Measurements from ENCODE around the gene KNCN. TPM values are rescaled to one million over a fixed set of nuclear protein-coding genes. Genes with fewer than 3 reads are reported as not detected.

The KNCN gene
- total RNA-seq, 1 donor from 2014 or later = not detected

DNA sequence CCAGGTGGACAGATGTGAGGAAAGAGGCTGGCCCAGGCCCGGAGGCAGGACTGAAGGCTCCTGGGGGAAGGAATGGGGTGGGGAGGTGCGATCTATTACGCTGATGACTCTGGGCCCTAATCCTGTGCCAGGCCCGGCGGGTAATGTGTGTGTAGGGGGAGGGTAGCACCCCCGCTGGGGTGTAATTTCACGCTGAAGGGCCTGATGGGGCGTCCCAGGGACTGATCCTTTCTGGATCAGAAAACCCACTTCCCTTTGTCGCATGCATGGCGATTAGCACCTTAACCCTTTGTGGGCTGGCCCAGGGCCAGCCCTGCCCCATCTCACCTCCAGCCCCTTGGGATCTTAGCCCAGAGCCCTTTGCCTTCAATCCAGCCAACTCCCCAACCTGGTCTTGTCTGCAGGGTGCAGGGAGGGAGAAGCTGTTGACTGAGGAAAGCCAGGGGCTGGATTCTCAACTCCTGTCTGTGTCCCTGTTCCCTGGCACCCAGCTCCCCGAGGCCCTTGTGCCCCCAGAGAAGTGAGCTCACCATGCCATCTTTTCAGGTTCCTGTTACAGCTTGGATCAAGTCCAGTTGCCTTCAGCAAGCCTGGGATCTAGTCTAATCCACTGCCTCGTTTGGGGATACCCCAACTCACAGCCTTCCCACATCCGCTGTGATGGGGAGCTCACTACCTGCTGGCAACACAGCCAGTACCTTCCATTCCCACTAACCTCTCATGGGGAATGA lies 26.0 kb downstream of the KNCN start:
- DNase-seq (ENCODE audit: low spot score) = no peak

DNA sequence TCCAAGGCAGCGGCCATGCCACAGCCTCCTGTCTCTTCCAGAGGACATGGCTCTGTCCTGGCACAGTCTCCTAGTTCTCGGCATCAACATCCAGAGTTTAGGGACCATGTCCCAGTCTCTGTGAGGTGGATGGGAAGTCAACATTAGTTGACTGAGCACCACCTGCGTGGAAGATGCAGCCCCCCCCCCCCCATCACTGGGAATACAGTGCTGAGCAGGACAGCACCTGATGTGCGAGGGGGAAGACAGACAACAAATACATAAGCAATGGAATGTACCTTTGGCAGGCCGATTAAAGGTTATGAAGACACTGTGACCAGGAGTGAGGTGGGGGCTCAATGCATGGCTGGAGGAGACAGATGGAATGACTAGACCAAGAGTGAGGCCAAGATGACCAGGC lies 26.6 kb downstream of the KNCN start:
- no peak for DNase-seq (ENCODE audit: low spot score)

DNA sequence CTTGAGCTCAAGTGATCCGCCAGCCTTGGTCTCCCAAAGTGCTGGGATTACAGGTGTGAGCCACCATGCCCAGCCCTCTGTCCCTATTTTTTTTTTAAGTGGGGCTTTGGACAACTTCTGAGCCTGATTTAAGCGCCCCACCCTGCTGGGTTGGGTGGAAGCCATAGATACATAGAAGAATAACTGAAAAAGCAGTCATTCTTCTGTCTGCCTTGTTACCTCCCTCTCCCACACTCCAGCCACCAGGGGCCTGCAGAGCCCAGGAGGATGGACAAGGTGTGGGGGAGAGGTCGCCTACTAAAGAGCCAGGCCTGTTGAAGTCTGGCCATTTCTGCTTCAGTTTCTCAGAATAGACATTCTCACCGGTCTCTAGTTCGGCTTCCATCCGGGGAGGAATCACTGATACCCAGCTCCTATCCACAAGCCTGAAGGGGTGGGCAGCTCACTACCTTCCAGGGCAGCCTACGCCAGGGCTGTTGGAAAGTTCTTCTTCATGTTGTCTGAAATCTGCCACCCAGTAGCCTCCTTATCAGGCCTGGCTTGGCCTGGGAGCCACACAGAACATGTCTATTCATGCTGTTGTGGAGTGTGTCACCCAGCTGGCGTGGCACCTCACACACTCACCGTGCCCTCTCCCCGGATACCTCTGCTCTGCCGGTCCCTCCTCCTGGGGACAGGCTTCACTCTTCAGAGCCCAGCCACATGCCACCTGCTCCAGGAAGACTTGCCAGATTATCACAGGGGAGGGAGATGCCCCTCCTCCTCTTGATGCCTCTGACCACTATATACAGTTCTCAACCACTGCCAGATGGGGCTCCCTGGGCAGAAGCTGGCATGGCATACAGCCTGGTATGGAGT lies 27.7 kb downstream of the KNCN start:
- no peak for DNase-seq (ENCODE audit: low spot score)

DNA sequence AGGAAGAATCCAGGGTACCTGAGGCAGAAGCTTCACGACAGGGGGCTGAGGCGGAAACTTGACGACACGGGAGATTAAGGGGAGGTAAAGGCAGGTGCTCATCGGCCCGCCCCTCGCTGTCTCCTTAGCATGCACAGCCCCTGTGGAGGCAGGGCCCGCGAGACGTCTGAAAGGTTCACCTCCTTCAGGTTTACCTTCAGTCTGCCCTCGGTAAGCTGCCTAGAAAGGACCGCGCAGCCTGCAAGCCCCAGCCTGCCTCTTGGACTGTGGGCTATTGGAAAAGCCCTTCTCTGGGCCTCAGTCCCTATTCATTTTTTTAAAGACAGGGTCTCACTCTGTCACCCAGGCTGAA lies 28.5 kb downstream of the KNCN start:
- no peak for DNase-seq (ENCODE audit: low spot score)

GRCh38 chr1:46522184-46522968 lies 29.1 kb downstream of the KNCN start:
- peak; percentile 67 for DNase-seq (ENCODE audit: low spot score)

DNA sequence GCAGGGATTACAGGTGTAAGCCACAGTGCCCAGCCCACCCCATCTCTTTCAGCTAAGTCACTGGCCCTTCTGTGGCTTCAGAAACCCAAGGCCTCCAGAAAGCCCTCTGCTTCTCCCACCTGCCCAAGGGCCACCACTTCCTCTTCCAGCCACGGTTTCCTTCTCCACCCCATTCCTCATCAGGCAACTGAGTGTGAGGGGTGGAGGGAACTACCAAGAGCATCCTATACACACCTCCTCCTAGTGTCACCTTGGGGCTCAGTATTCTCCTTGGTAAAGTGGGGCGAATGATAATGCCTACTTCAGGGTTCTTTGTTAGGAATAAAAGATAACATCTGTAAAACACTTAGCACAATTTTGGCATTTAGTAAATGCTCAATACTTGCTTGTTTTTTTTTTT lies 30.0 kb downstream of the KNCN start:
- DNase-seq (ENCODE audit: low spot score) = no peak

DNA sequence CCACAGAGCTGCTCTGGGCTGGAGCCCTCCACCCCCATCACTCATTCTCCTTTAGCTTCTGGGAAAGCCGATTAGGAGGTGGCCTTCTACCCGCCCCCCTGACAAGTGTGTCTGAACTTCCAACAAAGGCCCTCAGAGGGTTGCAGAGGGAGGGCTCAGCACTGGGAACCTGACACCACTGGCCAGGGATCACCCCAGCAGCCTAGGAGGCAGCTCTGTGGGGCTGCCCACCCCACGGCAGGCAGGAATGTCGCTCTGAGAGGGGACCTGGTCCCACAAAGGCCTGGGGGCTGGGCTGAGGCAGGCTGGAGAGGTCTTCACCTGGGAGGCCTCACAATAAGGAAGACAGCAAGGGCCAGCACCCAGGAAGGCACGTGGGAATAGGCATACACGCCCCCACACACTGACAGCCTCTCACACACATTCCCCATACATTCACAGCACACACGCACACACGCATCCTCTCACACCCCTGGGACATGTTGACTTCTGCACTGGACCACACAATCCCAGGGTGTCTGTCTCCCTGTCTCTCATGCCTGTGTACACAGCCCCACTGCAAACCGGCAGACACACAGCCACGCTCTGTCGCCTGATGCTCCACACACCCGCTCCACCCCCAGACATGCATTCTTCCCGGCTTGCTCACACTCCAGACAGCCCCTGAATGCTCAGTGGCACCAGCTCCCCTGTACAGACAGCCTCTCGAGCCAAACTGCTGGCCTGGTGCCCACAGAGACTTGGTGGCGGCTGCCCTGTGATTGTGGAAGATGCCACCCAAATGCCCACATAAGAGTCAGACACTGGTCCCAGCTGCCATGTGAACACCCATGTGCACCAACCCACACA lies 31.2 kb downstream of the KNCN start:
- DNase-seq (ENCODE audit: low spot score) = no peak

DNA sequence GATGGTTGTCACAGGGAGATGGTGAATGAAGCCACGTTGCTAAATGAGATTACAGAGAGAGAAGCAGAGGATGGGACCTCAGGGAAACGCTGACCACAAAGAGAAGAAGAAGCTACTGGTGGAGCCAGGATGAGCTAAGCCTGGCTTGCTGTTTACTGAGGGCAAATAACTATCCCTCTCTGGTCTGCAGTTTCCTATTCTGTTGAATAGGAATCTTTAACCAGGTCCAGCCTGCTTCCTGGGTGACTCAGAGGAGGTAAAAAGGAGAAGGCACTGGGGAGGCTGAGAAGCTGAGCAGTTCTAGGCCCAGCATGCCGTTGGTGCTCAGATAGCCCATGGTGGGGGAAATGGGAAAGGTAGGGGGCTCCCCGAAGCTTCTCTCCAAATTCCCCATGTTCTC lies 32.2 kb downstream of the KNCN start:
- DNase-seq (ENCODE audit: low spot score) = no peak

DNA sequence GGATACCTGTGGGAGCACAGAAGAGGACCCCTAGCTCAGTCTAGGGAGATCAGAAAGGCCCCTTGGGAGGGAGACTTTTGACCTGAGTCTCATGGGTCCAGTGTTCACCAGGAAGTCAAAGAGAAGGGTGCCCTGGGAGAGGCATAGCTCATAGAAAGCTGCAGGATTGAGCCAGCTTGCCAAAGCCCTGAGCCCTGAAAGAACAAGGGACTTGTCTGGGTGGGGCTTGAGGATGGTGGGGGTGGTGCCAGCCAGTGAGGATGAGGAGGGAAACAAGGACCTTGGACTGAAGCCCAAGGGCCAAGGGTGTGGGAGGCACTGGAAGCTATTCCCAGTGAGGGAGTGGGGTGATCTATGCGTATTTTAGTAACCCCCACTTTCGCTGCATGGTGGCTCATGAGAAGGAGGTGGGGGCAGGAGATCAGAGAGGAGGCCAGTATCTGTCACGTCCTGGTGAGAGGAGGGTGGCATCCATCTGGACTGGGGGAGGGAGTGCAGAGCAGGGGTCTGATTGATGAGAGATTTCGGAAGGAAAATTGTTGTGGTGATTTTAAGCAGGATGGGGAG lies 33.4 kb downstream of the KNCN start:
- DNase-seq (ENCODE audit: low spot score) = no peak

DNA sequence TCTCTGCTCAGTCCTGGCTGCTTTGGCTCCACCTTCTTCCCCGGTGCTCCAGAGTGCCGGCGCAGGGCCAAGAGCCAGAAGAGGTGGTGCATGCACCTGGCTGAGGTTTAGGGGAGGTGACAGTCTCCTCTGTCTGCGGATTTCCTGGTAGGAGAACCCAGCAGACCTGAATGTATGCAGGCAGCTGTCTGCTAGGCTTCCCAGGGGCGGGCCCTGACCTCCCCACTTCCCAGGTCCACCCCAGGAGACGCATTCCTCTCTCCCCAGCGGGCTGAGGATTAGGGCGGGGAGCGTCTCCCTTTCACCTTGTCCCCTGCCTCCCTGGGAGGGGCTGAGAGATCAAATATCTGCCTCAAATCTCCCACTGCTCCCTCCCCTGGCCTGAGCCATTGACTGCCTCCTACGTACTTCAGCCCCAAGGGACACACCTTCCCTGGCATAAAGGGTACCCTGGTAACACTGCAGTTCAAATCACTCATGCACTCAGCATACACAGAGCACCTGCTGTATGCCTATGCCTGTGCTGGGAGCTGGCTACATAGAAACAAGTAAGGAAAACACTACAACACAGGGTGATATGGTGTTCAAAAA lies 34.3 kb downstream of the KNCN start:
- DNase-seq (ENCODE audit: low spot score) = peak; percentile 88

- DNase-seq (ENCODE audit: low spot score) = no peak
These were observed 35.1 kb downstream of the KNCN start for GRCh38 chr1:46516200-46516950.

GRCh38 chr1:46515576-46515975 lies 35.9 kb downstream of the KNCN start:
- DNase-seq (ENCODE audit: low spot score) = no peak

GRCh38 chr1:46513536-46513935 lies 37.9 kb downstream of the KNCN start:
- DNase-seq (ENCODE audit: low spot score) = no peak

GRCh38 chr1:46512792-46513190 lies 38.7 kb downstream of the KNCN start:
- no peak for DNase-seq (ENCODE audit: low spot score)

- no peak for DNase-seq (ENCODE audit: low spot score)
These were observed 39.2 kb downstream of the KNCN start for GRCh38 chr1:46512135-46512791.

- no peak for DNase-seq (ENCODE audit: low spot score)
These were observed 40.5 kb downstream of the KNCN start for GRCh38 chr1:46510998-46511365.

DNA sequence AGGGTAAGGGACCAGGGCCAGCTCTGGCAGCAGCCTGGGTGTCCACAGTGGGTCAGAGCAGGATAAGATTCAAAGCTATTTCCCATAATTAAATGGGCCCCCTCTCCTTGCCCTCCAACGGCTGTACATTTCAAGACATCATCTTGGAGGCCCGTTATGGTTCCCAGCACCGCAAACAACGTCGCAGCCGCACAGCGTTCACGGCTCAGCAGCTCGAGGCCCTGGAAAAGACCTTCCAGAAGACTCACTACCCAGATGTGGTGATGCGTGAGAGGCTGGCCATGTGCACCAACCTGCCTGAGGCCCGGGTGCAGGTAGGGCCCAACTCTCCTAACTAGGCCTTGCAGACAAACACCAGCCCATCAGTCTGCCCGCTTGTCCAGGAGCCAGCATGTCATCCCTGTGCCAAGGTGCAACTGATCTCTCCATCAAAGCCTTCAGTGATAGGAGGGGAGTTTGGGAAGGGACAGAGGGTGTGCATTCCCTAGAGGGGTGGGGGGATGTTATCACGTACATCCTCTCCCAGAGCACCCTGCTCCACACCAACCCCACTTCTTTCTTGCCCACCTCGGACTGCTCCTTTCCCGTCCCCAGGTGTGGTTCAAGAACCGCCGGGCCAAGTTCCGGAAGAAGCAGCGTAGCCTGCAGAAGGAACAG lies 41.0 kb downstream of the KNCN start:
- DNase-seq (ENCODE audit: low spot score) = no peak

- no peak for DNase-seq (ENCODE audit: low spot score)
These were observed 42.7 kb downstream of the KNCN start for GRCh38 chr1:46508757-46509156.

All from mucosa of gallbladder (tissue), 1 donor.